Hematopoietic multipotent progenitor cell treated with erythropoietin and hydrocortisone succinate and interleukin-3 and kit ligand, for 6 days (in vitro differentiated cells): ENCODE results near the gene SHKBP1.

Experiments
- DNase-seq: peaks from one replicate; pipeline ENCODE4 v3.0.0-alpha.2; 2015

SHKBP1 gene

GRCh38 chr19:40603389-40604170 is 26.9 kb downstream of the SHKBP1 start:
- DNase-seq = peak; percentile 99

GRCh38 chr19:40604171-40604646 is 27.5 kb downstream of the SHKBP1 start:
- DNase-seq = no peak

DNA sequence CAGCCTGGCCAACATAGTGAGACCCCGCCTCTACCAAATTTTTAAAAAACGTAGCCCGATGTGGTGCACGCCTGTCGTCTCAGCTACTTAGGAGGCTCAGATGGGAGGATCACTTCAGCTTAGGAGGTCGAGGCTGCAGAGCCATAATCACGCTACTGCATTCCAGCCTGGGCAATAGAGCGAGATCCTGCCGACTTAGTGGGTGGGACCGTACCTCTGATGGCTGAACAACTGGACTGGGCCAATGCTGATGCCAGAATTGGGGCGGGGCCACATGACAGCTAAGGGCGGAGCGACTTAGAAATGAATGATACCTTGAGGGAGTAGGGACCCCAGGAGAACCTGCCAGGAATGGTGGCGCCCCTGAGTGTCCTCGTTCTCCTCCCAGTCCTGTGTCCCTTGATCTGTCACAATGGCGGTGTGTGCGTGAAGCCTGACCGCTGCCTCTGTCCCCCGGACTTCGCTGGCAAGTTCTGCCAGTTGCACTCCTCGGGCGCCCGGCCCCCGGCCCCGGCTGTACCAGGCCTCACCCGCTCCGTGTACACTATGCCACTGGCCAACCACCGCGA is 28.1 kb downstream of the SHKBP1 start:
- peak; percentile 56 for DNase-seq

DNA sequence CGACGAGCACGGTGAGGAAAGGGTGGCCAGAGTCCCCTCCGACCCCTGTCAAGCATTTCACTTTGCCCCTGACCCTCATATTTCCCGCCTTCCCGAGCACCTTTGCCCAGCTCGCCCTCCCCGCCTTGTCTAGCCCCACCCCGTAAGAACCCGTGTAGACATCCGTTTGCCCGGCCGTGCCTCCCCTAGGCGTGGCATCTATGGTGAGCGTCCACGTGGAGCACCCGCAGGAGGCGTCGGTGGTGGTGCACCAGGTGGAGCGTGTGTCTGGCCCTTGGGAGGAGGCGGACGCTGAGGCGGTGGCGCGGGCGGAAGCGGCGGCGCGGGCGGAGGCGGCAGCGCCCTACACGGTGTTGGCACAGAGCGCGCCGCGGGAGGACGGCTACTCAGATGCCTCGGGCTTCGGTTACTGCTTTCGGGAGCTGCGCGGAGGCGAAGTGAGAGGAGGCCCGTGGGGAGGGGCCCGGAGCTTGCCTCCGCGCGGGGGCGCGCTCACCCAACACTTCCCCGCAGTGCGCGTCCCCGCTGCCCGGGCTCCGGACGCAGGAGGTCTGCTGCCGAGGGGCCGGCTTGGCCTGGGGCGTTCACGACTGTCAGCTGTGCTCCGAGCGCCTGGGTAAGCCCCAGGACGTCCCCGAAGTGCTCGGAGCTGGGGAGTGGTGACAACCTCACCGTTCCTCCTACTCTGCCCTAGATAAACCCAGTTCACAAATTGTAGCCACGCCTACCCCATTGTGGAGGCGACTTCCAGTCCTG is 28.7 kb downstream of the SHKBP1 start:
- DNase-seq = peak; percentile 91

GRCh38 chr19:40607311-40608239 is 30.9 kb downstream of the SHKBP1 start:
- DNase-seq = peak; percentile 83

DNA sequence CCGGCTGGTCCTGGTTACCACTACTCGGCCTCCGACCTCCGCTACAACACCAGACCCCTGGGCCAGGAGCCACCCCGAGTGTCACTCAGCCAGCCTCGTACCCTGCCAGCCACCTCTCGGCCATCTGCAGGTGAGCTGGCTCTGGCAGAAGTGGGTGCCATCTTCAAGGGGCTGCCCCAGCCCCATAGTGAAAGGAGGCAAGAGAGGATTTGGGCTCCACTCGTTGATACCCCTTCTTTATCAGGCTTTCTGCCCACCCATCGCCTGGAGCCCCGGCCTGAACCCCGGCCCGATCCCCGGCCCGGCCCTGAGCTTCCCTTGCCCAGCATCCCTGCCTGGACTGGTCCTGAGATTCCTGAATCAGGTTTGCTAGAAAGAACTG is 31.6 kb downstream of the SHKBP1 start:
- no peak for DNase-seq

DNA sequence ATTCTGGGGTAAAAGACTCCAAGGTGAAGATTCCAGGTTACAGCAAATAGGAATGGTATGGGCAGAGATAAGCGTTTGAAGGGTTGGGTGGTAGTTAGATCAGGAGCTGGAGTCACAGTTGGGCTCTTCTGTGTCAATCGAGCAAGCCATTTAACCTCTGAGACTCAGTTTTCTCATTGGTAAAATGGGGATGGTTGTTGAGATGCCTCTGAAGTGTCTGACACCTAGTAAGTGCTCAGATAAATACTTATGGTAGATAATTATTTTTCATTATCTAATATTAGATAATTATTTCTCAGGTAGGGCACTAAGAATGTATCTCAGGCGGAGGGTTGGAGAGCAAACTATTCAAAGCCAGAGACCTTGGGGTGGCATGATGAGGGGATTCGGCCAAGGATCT is 32.3 kb downstream of the SHKBP1 start:
- no peak for DNase-seq

DNA sequence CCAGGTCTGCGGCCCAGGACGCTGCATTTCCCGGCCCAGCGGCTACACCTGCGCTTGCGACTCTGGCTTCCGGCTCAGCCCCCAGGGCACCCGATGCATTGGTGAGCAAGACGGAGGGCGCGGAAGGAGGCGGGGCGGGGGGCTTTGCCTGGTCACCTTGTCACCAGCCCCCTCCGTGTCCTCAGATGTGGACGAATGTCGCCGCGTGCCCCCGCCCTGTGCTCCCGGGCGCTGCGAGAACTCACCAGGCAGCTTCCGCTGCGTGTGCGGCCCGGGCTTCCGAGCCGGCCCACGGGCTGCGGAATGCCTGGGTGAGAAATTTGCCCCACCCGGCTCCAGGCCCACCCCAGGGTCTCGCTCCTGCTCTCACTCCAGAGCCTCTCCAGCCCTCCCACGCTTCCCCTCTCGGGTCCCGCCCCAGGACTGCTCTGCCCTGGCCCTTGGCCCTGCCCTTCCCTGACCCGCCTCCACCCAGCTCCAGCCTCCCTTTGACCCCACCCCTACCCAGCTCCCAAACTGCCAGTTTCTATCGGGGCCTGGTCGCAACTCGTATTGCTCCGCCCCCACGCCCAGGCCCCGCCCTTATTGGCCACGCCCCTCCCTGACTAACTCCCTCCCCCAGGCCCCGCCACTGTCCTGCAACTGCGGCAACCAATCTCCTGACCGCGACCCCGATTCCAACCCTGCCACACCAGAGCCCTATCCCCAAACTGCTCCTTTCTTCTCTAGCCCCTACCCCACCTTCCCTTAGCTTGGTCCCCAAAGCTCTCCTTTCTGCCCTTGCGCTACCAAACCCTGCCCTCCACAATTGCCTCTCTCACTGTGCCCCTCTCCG is 33.1 kb downstream of the SHKBP1 start:
- DNase-seq = peak; percentile 97

DNA sequence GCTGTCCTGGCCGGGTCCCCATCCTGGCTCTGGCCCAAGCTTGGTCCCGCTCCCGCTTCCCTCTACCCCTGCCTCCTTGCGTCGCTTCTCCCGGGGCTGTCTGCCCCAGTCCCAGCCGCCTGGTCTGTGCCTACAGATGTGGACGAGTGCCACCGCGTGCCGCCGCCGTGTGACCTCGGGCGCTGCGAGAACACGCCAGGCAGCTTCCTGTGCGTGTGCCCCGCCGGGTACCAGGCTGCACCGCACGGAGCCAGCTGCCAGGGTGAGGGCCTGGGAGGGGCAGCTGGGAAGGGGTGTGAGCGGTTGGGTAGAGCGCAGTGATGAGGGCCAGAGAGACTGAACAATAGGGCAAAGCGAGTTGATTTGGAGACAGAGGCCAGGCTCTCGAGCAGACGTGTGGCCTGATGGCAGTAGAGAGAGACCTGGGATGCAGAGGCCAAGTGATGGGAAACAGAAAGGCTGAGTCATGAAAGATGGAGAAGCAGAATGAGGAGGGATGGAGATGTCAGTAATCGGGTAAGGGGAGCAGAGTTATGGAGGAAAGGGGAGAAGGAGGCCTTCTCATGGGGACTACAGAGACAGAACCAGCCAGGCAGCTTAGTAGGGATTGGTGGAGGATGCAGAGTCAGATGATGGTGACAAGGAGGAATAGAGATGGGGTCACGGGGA is 33.9 kb downstream of the SHKBP1 start:
- peak; percentile 76 for DNase-seq

DNA sequence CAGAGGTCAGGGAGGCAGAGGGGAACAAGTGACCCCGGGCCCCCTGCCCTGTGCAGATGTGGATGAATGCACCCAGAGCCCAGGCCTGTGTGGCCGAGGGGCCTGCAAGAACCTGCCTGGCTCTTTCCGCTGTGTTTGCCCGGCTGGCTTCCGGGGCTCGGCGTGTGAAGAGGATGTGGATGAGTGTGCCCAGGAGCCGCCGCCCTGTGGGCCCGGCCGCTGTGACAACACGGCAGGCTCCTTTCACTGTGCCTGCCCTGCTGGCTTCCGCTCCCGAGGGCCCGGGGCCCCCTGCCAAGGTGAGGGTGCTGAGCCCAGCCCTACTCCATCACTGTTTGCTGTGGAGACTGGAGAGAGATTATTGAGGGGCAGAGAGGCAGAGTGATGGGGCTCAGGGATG is 34.4 kb downstream of the SHKBP1 start:
- no peak for DNase-seq

DNA sequence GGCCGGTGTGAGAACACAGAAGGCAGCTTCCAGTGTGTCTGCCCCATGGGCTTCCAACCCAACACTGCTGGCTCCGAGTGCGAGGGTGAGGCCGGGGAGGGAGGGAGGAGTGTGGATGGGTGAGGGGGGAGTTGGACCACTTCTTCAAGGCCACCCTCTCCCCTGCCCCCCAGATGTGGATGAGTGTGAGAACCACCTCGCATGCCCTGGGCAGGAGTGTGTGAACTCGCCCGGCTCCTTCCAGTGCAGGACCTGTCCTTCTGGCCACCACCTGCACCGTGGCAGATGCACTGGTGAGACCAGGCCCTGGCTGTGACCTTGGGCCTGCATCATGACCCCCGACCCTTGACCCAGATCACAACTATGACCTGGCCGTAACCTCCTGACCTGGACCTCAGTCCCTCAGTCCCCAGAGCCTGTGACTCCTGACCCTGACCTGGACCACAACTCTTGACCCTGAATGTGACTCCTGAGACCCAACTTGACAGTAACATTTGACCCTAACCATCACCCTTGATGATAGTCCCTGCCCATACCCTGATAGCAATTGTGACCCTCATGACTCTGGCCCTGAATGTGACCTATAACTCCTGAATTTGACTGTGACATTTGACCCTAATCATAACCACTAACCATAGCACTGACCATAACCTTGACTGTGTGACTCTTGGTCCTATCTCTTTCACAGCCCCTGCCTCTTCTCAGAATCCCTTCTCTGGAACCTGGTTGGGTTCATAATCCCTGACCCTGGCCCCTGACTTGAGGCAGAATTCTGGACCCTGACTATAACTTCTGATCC is 35.4 kb downstream of the SHKBP1 start:
- DNase-seq = no peak

- peak; percentile 87 for DNase-seq
Measured at GRCh38 chr19:40612831-40613689, 36.4 kb downstream of the SHKBP1 start.

- peak; percentile 95 for DNase-seq
Measured at GRCh38 chr19:40613690-40614621, 37.3 kb downstream of the SHKBP1 start.

DNA sequence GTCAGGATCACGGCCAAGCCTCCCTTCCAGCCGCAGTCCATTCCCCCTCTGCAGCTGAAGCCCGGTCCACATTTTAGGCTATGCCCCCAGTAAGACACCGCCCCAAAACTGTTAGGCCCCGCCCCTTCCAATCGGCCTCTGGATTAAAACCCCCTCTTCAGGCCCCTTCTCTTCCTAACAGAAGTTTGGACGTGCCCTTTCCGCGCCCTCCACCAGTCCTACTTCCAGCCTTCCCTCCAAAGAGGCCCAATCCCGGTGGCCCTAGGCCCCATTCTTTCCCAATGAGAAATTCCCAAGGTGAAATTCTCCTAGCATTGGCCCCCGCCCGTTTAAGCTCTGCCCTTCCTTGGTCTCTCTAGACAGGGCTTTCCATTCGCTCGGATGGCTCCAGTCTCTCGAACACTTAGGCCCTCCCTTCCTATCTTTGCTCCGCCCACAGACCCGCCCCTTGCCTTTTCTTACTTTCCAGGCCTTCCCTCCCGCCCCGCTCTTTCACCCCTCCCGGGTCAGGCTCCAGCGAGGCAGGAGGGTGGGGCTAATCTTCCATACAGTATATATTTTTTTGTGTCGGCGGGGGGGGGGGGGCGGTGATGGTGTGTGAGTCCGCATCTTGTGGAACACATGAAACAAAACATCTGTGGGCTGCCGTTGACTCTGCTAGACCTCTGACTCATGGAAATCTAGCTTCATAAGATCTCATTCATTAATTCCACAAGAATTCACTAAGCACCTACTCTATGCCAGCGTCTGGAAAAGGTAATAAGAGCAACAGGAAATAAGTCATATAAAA is 38.1 kb downstream of the SHKBP1 start:
- peak; percentile 97 for DNase-seq

DNA sequence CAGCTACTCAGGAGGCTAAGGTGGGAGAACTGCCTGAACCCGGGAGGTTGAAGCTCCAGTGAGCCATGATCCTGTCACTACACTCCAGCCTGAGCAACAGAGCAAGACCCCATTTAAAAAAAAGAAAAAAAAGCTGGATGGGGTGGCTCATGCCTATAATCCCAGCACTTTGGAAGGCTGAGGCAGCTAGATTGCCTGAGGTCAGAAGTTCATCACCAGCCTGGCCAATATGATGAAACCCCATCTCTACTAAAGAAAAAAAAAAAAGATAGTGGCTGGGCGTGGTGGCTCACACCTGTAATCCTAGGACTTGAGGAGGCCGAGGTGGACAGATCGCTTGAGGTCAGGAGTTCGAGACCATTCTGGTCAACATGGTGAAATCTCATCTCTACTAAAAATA is 39.5 kb downstream of the SHKBP1 start:
- no peak for DNase-seq

DNA sequence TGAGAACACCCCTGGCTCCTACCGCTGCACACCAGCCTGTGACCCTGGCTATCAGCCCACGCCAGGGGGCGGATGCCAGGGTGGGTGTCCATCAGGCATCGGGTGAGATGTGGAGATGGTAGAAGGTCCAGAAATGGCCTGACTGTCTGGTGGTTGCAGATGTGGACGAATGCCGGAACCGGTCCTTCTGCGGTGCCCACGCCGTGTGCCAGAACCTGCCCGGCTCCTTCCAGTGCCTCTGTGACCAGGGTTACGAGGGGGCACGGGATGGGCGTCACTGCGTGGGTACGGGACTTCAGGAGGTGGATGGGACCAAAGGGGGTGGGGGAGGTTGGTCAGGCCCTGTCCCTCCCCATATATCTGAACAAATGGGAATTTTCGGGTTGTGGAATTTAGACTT is 40.3 kb downstream of the SHKBP1 start:
- no peak for DNase-seq

DNA sequence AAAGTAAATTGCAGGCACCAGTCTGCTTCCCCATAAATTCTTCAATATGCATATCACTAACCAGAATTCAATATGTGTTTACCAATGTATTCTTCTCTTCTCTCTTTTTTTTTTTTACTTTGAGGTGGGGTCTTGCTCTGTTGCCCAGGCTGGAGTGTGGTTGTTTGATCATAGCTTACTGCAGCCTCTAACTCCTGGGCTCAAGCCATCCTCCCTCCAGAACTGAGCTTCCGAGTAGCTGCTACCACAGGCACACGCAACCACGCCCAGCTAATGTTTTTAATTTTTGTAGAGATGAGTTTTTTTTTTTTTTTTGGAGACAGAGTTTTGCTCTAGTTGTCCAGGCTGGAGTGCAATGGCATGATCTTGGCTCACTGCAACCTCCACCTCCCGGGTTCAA is 41.3 kb downstream of the SHKBP1 start:
- DNase-seq = no peak
